C4-2B (cell line): Measurements from ENCODE around the gene SLC30A2.

Experiments
- H3K27ac ChIP-seq: fragments of 450-650 bp; 2 replicates; pipeline ENCODE4 v1.5.1; 2017
- ZFX ChIP-seq: fragments of 450-650 bp; IDR thresholded peaks from 2 replicates; pipeline ENCODE4 v1.6.1; 2017
- TF ChIP-seq, protein P1 (sequence below): fragments of 450-650 bp; conservative IDR thresholded peaks from 2 replicates; pipeline ENCODE4 v1.5.1; 2017; ENCODE audit warnings: mild to moderate bottlenecking

SLC30A2 gene

DNA sequence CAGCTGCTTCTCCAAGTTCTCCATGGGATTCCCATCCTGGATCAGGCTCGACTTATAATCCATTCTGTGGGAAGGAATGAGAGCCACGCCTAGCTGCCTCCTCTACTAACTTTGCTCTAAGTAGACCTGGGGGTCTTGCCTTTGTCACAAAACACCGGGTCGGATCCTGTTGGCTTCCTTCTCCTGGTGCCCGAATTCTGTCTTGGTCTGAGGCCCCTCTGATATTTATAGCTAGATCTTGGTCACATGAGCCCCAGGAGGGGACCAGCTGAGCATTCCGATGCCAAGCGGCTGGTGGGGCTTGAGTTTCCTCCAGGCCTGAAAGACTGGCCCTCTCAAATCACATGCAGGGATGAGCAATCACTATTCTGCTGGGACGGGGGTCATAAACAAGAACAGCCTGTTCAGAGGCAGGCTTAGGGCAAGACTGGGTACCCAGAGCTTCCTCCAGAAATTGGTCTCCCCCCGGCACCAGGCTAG lies 21.6 kb upstream of the SLC30A2 start, which contains the start of gene TRIM63:
Gene TRIM63 (minus strand): TSS at position 199 of the 480 bp plus-strand sequence. CDS start 136 bp downstream, at position 63.
- no peak within 1 kb of the TSS for H3K27ac ChIP-seq
- TF ChIP-seq, protein P1, sequence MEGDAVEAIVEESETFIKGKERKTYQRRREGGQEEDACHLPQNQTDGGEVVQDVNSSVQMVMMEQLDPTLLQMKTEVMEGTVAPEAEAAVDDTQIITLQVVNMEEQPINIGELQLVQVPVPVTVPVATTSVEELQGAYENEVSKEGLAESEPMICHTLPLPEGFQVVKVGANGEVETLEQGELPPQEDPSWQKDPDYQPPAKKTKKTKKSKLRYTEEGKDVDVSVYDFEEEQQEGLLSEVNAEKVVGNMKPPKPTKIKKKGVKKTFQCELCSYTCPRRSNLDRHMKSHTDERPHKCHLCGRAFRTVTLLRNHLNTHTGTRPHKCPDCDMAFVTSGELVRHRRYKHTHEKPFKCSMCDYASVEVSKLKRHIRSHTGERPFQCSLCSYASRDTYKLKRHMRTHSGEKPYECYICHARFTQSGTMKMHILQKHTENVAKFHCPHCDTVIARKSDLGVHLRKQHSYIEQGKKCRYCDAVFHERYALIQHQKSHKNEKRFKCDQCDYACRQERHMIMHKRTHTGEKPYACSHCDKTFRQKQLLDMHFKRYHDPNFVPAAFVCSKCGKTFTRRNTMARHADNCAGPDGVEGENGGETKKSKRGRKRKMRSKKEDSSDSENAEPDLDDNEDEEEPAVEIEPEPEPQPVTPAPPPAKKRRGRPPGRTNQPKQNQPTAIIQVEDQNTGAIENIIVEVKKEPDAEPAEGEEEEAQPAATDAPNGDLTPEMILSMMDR: no peak
- no peak for TF ChIP-seq ZFX

DNA sequence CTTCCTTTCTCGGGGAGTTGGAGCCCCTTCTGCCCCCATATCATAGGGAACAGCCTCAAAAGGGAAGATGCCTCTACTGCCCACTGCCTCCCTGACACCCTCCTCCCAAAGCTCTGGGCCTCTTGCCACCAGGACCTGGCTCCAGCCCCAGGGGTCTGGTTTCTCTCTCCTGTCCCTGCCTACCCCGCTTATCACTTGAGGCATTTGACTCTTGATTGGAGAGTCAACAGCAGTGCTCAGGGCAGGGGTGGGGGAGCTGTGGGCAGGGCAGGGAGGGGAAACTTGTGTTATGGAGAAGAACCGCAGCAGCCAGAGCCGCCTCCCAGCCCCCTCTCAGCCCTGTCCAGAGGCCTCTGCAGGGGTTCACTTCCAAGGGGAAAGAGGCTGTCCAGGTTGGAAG lies 20.9 kb upstream of the SLC30A2 start:
- no peak overlapping the region for H3K27ac ChIP-seq
- no peak for TF ChIP-seq ZFX
- TF ChIP-seq, protein P1: no peak

DNA sequence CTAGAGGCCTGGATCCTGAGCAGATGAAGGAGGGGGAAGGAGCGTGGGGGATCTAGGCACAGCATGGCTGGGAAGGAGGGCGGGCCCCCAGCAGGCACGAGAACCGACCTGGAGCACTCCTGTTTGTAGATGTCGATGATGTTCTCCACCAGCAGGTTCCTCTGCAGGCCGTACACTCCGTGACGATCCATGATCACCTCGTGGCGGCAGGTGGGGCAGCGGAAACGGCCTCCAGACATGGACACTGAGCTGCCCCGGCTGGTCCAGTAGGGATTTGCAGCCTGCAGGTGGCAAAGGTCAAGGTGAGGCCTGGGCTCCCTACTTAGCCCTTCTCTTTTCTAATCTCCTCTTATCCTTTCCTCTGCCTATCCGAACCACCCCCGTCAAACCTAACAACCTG lies 20.2 kb upstream of the SLC30A2 start:
- TF ChIP-seq ZFX: no peak
- TF ChIP-seq, protein P1: no peak

DNA sequence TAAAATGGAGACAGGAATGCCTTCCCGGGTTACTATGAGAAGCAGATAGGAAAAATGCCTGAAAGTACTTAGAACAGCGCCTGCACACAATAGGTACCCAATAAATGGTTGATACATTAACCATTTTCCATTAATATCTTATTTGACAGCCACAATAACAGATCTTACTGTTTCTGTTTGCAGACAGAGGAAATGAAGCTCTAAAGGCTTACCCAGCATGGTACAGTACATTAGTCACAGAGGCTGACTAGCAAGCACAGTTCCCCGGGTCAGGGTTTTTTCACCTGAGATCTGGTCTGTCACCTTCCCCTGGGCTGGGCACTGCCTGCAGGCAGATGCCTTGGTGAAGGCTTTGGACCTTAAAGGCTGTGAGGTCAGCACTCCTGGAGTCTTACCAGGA lies 18.6 kb upstream of the SLC30A2 start:
- no peak for TF ChIP-seq ZFX
- TF ChIP-seq, protein P1: no peak
- H3K27ac ChIP-seq: no peak overlapping the region

More for the DNA sequence above, 20.2 kb upstream of the SLC30A2 start:
- H3K27ac ChIP-seq: no peak overlapping the region

DNA sequence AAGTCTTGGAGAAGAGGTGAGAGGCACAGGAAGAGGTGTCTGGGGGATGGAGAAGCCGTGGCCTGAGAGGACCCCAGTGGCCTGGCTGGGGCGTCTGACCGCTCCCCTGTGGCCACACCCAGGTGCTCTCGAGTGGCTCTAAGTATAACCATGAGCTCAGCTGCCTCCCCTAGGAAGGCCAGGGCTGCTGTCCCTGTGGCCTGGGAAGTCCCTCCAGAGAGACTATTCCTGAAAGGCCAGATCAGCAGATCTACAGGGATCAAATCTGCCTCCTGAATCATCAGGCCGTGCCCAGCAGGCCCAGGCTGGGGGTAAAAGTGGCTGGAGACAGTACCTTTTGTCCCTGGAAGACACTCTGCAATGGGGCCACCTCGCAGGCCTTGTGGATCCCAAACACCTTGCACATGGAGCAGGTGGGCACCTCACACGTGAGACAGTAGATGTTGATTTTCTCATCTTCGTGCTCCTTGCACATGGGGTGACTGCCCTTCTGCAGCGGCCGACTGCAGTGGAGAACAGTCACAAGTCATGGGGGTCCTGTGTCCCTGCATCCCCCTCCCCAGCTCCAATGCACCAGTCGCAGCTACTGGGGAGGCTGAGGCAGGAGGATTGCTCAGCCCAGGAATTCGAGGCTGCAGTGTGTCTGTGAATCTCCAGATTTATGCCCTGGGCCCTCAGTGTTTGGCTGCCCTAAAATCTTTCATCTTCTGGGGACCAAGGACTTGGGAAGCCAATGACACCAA lies 15.1 kb upstream of the SLC30A2 start:
- H3K27ac ChIP-seq: no peak overlapping the region
- TF ChIP-seq, protein P1: no peak
- TF ChIP-seq ZFX: no peak

DNA sequence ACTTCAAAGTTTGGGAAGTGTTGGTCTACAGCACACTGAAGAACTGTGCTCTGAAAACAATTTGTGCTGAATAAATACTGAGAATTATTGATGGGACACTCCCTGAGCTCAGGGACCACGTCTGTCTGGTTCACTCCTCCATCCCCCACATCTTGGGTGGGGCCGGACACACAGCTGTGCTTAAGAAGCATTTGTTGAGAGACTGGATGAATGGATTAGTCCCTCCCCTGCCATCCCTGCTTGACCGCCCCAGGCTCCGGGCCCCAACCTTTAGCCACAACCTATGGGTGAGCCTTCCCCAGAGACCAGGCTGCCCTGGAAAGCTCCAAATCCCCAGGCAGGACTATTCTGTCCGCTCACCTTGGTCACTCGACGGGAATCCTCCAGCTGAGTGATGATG lies 14.0 kb upstream of the SLC30A2 start:
- TF ChIP-seq, protein P1: no peak
- no peak for TF ChIP-seq ZFX
- H3K27ac ChIP-seq: no peak overlapping the region

DNA sequence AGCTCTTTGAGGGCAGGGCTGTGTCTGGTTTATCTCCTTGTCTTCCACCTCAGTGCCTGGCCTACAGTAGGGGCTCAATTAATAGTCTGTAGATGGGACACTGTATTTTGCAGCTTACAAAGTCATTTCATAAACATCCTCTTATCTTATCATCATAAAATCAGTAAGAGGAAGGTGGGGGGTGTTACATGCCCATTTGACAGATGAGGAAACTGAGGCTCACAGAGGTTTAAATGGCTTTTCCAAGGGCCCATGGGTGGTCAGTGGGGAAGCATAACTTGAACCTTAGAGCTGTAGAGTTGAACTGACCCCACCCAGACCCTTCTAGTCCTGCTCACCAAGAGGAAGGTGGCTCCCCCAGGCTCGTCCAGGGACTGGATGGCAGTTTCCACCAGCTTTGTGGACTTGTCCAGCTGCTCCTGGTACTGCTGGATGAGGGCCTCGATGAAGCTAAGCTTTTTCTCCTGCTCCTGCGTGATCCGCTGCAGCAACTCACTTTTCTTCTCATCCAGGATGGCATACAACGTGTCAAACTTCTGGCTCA lies 12.2 kb upstream of the SLC30A2 start:
- H3K27ac ChIP-seq: no peak overlapping the region
- no peak for TF ChIP-seq ZFX
- TF ChIP-seq, protein P1: no peak
